NT2/D1 (cell line): ENCODE results near the gene PRKCH.

Experiments
- SUZ12 ChIP-seq: IDR thresholded peaks from 2 replicates; pipeline ENCODE4 v1.6.1; 2011; ENCODE audit not compliant: insufficient read length, insufficient read depth; ENCODE audit errors: extremely low read depth
- YY1 ChIP-seq: IDR thresholded peaks from 2 replicates; pipeline ENCODE4 v1.6.1; 2011; ENCODE audit not compliant: insufficient read length, insufficient read depth
- ZNF274 ChIP-seq: IDR thresholded peaks from 2 replicates; pipeline ENCODE4 v1.6.1; 2011; ENCODE audit warnings: mild to moderate bottlenecking, low read depth, low read length

DNA sequence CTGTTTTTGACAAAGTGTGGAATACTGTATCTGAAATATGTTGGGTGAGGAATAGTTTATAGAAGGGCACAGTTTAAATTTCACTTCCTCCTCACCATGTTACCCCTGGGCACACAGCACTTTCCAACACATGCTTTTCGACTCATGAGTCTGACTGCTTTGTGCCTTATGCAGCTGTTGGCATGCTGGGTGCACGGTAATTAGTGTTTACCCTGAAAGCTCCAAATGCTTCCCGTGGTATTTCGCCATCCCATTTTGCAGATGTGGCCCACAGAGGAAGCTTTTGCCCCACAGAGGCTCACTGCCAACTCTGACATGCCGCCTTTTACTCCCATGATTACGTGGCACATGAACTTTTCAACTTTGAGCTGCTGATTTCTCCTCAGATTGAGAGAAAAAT, 168.6 kb downstream of the PRKCH start:
- TF ChIP-seq ZNF274 (no peak), YY1 (no peak), SUZ12 (no peak)
